Measurements from ENCODE around the gene ADAT2. TPM values are rescaled to one million over a fixed set of nuclear protein-coding genes. Genes with fewer than 3 reads are reported as not detected.

The ADAT2 gene
- total and polyA plus RNA-seq, 2 of the 8 experiments (the other 6 are each of a cell fraction or from before 2014, with no cell fraction given) = 4.3 to 11.8 TPM

- 94% methylated on average over 3 of the region's 3 CpGs; no CpG with 5 or more reads in 1 of the 2 experiments for WGBS, 2 experiments (ENCODE audit: extremely low coverage in 1 of 2, insufficient coverage in 1 of 2, insufficient read length in 1 of 2, insufficient replicate concordance in 2 of 2, low coverage in 1 of 2, low lambda C conversion rate in 2 of 2, missing lambda C conversion rate in 1 of 2)
- Histone ChIP-seq H4K20me1 (replicated peaks in 1 of 2; ENCODE audit: control insufficient read depth in 1 of 2, insufficient read depth in 2 of 2, low read length in 2 of 2) (no peaks in the 10 kb centered on the region), H3K23ac (ENCODE audit: insufficient read length) (no peak overlapping the region), H3K79me1 (ENCODE audit: low read depth, low read length) (no peaks in the 10 kb centered on the region), H3K23me2 (ENCODE audit: low read depth, low read length) (peaks cover 3% of the 10 kb centered on the region; the same call in 1 of the 2 replicates), H3K4me1 (replicated peaks in 1 of 4; ENCODE audit: control insufficient read depth in 3 of 4, insufficient read depth in 4 of 4, low read length in 3 of 4) (no peaks in the 10 kb centered on the region), H2BK12ac (ENCODE audit: low read depth, low read length) (no peak overlapping the region), H4K5ac (ENCODE audit: insufficient read length, low read depth, low read length) (no peak overlapping the region), H3K18ac (ENCODE audit: extremely low read depth, low read length) (no peak overlapping the region), H2BK5ac (ENCODE audit: low read depth, low read length) (no peak overlapping the region), H2BK15ac (ENCODE audit: low read length) (no peak overlapping the region), H3K4me2 (ENCODE audit: insufficient read depth in 1 of 2, low read depth in 2 of 2, low read length in 2 of 2) (no peak overlapping the region), H3K36me3 (ENCODE audit: control insufficient read depth in 2 of 4, insufficient read depth in 4 of 4, low read length in 3 of 4) (no peaks in the 10 kb centered on the region), H3K4me3 (ENCODE audit: extremely low read depth in 1 of 4, insufficient read depth in 2 of 4, low read depth in 3 of 4, low read length in 4 of 4) (no peak overlapping the region), H3K9me3 (ENCODE audit: insufficient read depth in 2 of 2, low read depth in 1 of 2, low read length in 1 of 2) (no peaks in the 10 kb centered on the region), H3K79me2 (ENCODE audit: control insufficient read depth in 1 of 2, insufficient read depth in 2 of 2, low read length in 2 of 2) (no peaks in the 10 kb centered on the region), H2BK120ac (replicated peaks; ENCODE audit: low read depth, low read length) (no peak overlapping the region), H3K27me3 (replicated peaks in 1 of 4; ENCODE audit: control insufficient read depth in 3 of 4, extremely low read depth in 1 of 4, insufficient read depth in 3 of 4, low read length in 3 of 4) (no peaks in the 10 kb centered on the region), H3K56ac (replicated peaks; ENCODE audit: insufficient read length, low read depth, low read length) (no peak overlapping the region), H4K8ac (ENCODE audit: extremely low read depth, insufficient read depth, low read length) (no peak overlapping the region), H2BK20ac (ENCODE audit: low read length) (no peak overlapping the region), H2AK5ac (ENCODE audit: low read depth, low read length) (no peak overlapping the region), H3K4ac (replicated peaks; ENCODE audit: insufficient read length, low read depth, low read length) (no peak overlapping the region), H4K91ac (replicated peaks; ENCODE audit: insufficient read length, low read length) (no peak overlapping the region), H3K9ac (replicated peaks in 1 of 4; ENCODE audit: extremely low read depth in 1 of 4, low read depth in 3 of 4, low read length in 3 of 4) (no peak overlapping the region), H2AFZ (ENCODE audit: low read length) (no peak overlapping the region), H3K14ac (ENCODE audit: insufficient read length) (no peak overlapping the region), H3K27ac (ENCODE audit: low read depth, low read length) (no peak overlapping the region)
- no peak for TF ChIP-seq KDM1A (IDR thresholded peaks at IDR 0.05; ENCODE audit: borderline replicate concordance, low read length)
- no peak for TF ChIP-seq JUN (IDR thresholded peaks at IDR 0.05; ENCODE audit: low read depth, low read length)
- no peak for TF ChIP-seq TAF1 (IDR thresholded peaks at IDR 0.05; ENCODE audit: low read depth, low read length)
- no peak for TF ChIP-seq POLR2AphosphoS5 (IDR thresholded peaks at IDR 0.05; ENCODE audit: low read depth, low read length)
- TF ChIP-seq POU5F1 (IDR thresholded peaks at IDR 0.05; ENCODE audit: low read depth, low read length) = no peak
- TF ChIP-seq KDM4A (IDR thresholded peaks at IDR 0.05; ENCODE audit: low read depth, low read length, severe bottlenecking) = no peak
- TF ChIP-seq CREB1 (IDR thresholded peaks at IDR 0.05) = no peak
- no peak for TF ChIP-seq EGR1 (IDR thresholded peaks at IDR 0.05; ENCODE audit: borderline replicate concordance, low read depth, low read length)
- no peak for TF ChIP-seq TCF12 (IDR thresholded peaks at IDR 0.05; ENCODE audit: low read depth, low read length)
- no peak for TF ChIP-seq KDM5A (IDR thresholded peaks at IDR 0.05; ENCODE audit: low read length)
- TF ChIP-seq SIN3A (conservative IDR thresholded peaks at IDR 0.05 in 1 of 2, IDR thresholded peaks at IDR 0.05 in 1 of 2; ENCODE audit: low read depth in 1 of 2, low read length in 2 of 2) = no peak
- TF ChIP-seq POLR2A (IDR thresholded peaks at IDR 0.05; ENCODE audit: control extremely low read depth in 1 of 2, low read depth in 2 of 2, low read length in 2 of 2) = no peak
- TF ChIP-seq TEAD4 (IDR thresholded peaks at IDR 0.05; ENCODE audit: low read depth, low read length) = no peak
- TF ChIP-seq CBX8 (IDR thresholded peaks at IDR 0.05; ENCODE audit: borderline replicate concordance, low read depth, low read length) = no peak
- TF ChIP-seq ZNF274 (IDR thresholded peaks at IDR 0.05; ENCODE audit: borderline replicate concordance, extremely low read depth, low read length) = no peak
- no peak for TF ChIP-seq PHF8 (conservative IDR thresholded peaks at IDR 0.05; ENCODE audit: low read depth, low read length)
- ChIA-PET CTCF (ENCODE audit: partially characterized antibody) (no interaction called here), POLR2A (ENCODE audit: partially characterized antibody) (no interaction called here)
- DNase-seq (ENCODE audit: low read depth in 1 of 2, low spot score in 2 of 2) = no peak
- FAIRE-seq = no peak
Measured at GRCh38 chr6:143376375-143376774, 74.1 kb downstream of the ADAT2 start.
